SK-N-SH treated with all-trans-retinoic acid at 6 μM for 48 hours (cell line): Measurements from ENCODE around the gene JUN.

ENCODE experiments used
- ATAC-seq: fragments of 200-7000 bp; cut with Tn5 transposase; 3 replicates; pipeline ENCODE4 v1.9.1; 2020; ENCODE audit warnings: mild to moderate bottlenecking, moderate library complexity
- CREB5 ChIP-seq: fragments of 250-450 bp; sonication (Bioruptor Pico); IDR thresholded peaks from 2 replicates; pipeline ENCODE4 v1.5.1; 2020; ENCODE audit warnings: low read depth, mild to moderate bottlenecking, moderate library complexity
- CSRNP3 ChIP-seq: fragments of 250-450 bp; sonication (Bioruptor Pico); IDR thresholded peaks from 2 replicates; pipeline ENCODE4 v1.5.1; 2021; ENCODE audit warnings: mild to moderate bottlenecking, moderate library complexity
- GLIS3 ChIP-seq: fragments of 250-450 bp; sonication (Bioruptor Pico); IDR thresholded peaks from 2 replicates; pipeline ENCODE4 v1.5.0; 2020; ENCODE audit warnings: mild to moderate bottlenecking, moderate library complexity
- ISL1 ChIP-seq: fragments of 250-450 bp; sonication (Bioruptor Pico); IDR thresholded peaks from 2 replicates; pipeline ENCODE4 v2.1.2; 2022; ENCODE audit warnings: mild to moderate bottlenecking, moderate library complexity
- PATZ1 ChIP-seq: fragments of 250-450 bp; sonication (Bioruptor Pico); IDR thresholded peaks from 2 replicates; pipeline ENCODE4 v1.8.0; 2020; ENCODE audit warnings: mild to moderate bottlenecking, moderate library complexity, borderline replicate concordance
- PPARA ChIP-seq: fragments of 250-450 bp; sonication (Bioruptor Pico); IDR thresholded peaks from 2 replicates; pipeline ENCODE4 v1.5.0; 2020; ENCODE audit warnings: mild to moderate bottlenecking, borderline replicate concordance
- SNAI2 ChIP-seq: fragments of 250-450 bp; sonication (Bioruptor Pico); IDR thresholded peaks from 2 replicates; pipeline ENCODE4 v1.5.0; 2020; ENCODE audit warnings: mild to moderate bottlenecking, moderate library complexity
- TOX ChIP-seq: fragments of 250-450 bp; sonication (Bioruptor Pico); IDR thresholded peaks from 2 replicates; pipeline ENCODE4 v1.8.0; 2021; ENCODE audit warnings: mild to moderate bottlenecking, moderate library complexity, borderline replicate concordance
- TSHZ2 ChIP-seq: fragments of 250-450 bp; sonication (Bioruptor Pico); IDR thresholded peaks from 2 replicates; pipeline ENCODE4 v1.5.0; 2020; ENCODE audit warnings: mild to moderate bottlenecking, moderate library complexity
- ZFP3 ChIP-seq: fragments of 250-450 bp; sonication (Bioruptor Pico); IDR thresholded peaks from 2 replicates; pipeline ENCODE4 v1.5.0; 2020; ENCODE audit warnings: mild to moderate bottlenecking, moderate library complexity
- ZNF565 ChIP-seq: fragments of 450-650 bp; formaldehyde crosslinking; conservative IDR thresholded peaks from 2 replicates; pipeline ENCODE4 v1.5.0; 2020; ENCODE audit warnings: low read depth, mild to moderate bottlenecking, moderate library complexity
- ZNF70 ChIP-seq: fragments of 450-650 bp; formaldehyde crosslinking; IDR thresholded peaks from 2 replicates; pipeline ENCODE4 v1.5.0; 2020; ENCODE audit warnings: mild to moderate bottlenecking, moderate library complexity
- ZNF8 ChIP-seq: fragments of 450-650 bp; formaldehyde crosslinking; IDR thresholded peaks from 2 replicates; pipeline ENCODE4 v1.5.0; 2020; ENCODE audit warnings: mild to moderate bottlenecking, moderate library complexity

The JUN gene

GRCh38 chr1:58786184-58786926, 2.5 kb upstream of the JUN start:
- no peak for TF ChIP-seq ZFP3 (CRISPR knock-in tag)
- no peak for TF ChIP-seq CREB5 (CRISPR knock-in tag)
- no peak for TF ChIP-seq ISL1 (CRISPR knock-in tag)
- no peak for TF ChIP-seq ZNF70 (CRISPR knock-in tag)
- TF ChIP-seq PPARA (CRISPR knock-in tag): no peak
- no peak for TF ChIP-seq TOX (CRISPR knock-in tag)
- TF ChIP-seq GLIS3 (CRISPR knock-in tag): no peak
- TF ChIP-seq PATZ1: no peak
- TF ChIP-seq SNAI2 (CRISPR knock-in tag): no peak
- TF ChIP-seq ZNF565 (CRISPR knock-in tag): no peak
- TF ChIP-seq TSHZ2 (CRISPR knock-in tag): no peak
- ATAC-seq: no peak

- peak; percentile 0; the same call in 2 of the 3 replicates for ATAC-seq
- TF ChIP-seq ZFP3 (CRISPR knock-in tag) (no peak), ZNF8 (no peak), ISL1 (CRISPR knock-in tag) (no peak), CSRNP3 (CRISPR knock-in tag) (no peak)
Observed at GRCh38 chr1:58785442-58786058, 1.7 kb upstream of the JUN start.

- ATAC-seq: peak; percentile 51
- TF ChIP-seq ZNF70 (CRISPR knock-in tag): no peak
- 0 out of 2 replicates have a peak, but pooled peaks have one; percentile 4 for TF ChIP-seq TSHZ2 (CRISPR knock-in tag)
- TF ChIP-seq, all 23 proteins: peak for 1
Observed at GRCh38 chr1:58784758-58785441, 1.1 kb upstream of the JUN start.
